Caco-2 (cell line): ENCODE data around the gene DRC7. TPM values are rescaled to one million over a fixed set of nuclear protein-coding genes. Genes with fewer than 3 reads are reported as not detected.

Experiments
- BruUV-seq: library from RNA; stranded (reverse); fragments of 400-500 nt; replicated peaks from 2 replicates; lab custom pipeline; 2021; lab: Mats Ljungman, UMichigan
- CTCF ChIA-PET: fragments of 300-600 bp; sonication (Branson Sonifier 250); formaldehyde crosslinking; loops from one replicate; lab custom pipeline; 2022; ENCODE audit warnings: antibody characterized with exemption; lab: Charles Lee
- POLR2A ChIA-PET: fragments of 300-600 bp; sonication (Branson Sonifier 250); formaldehyde crosslinking; loops from one replicate; lab custom pipeline; 2022; ENCODE audit warnings: antibody characterized with exemption; lab: Charles Lee
- DNase-seq, 2 experiments: peaks; one replicate each; pipeline versions ENCODE4 v3.0.0 to v3.0.0-alpha.2; 2020 to 2022
- H3K27me3 ChIP-seq: replicated peaks from 2 replicates; pipeline ENCODE4 v1.6.0; 2011; ENCODE audit warnings: low read length; ENCODE audit not compliant: control insufficient read depth, insufficient read depth
- H3K36me3 ChIP-seq: 2 replicates; pipeline ENCODE4 v1.5.1; 2011; ENCODE audit warnings: low read length; ENCODE audit not compliant: control insufficient read depth, insufficient read depth
- H3K4me1 ChIP-seq: fragments of 250-450 bp; sonication (Bioruptor Pico); 2 replicates; pipeline ENCODE4 v1.5.1; 2020; ENCODE audit warnings: mild to moderate bottlenecking
- H3K4me3 ChIP-seq: 2 replicates; pipeline ENCODE4 v1.5.1; 2011; ENCODE audit warnings: low read depth, mild to moderate bottlenecking, control low read depth, low read length
- H3K9me3 ChIP-seq: fragments of 250-450 bp; sonication (Bioruptor Pico); 2 replicates; pipeline ENCODE4 v1.5.1; 2020; ENCODE audit warnings: mild to moderate bottlenecking, moderate library complexity
- H3K27ac Mint-ChIP-seq: one replicate; pipeline ENCODE4 v1.8.0; 2022; ENCODE audit warnings: mixed read lengths; ENCODE audit not compliant: unreplicated experiment
- H3K27me3 Mint-ChIP-seq: one replicate; pipeline ENCODE4 v1.8.0; 2022; ENCODE audit warnings: mixed read lengths; ENCODE audit not compliant: insufficient read depth, unreplicated experiment
- H3K36me3 Mint-ChIP-seq: one replicate; pipeline ENCODE4 v1.8.0; 2022; ENCODE audit warnings: mild to moderate bottlenecking, mixed read lengths; ENCODE audit not compliant: insufficient read depth, unreplicated experiment
- H3K4me1 Mint-ChIP-seq: one replicate; pipeline ENCODE4 v1.8.0; 2022; ENCODE audit warnings: low read depth, mixed read lengths; ENCODE audit not compliant: unreplicated experiment
- H3K4me3 Mint-ChIP-seq: one replicate; pipeline ENCODE4 v1.8.0; 2022; ENCODE audit warnings: mild to moderate bottlenecking, moderate library complexity, mixed read lengths; ENCODE audit not compliant: unreplicated experiment
- H3K9me3 Mint-ChIP-seq: one replicate; pipeline ENCODE4 v1.8.0; 2022; ENCODE audit warnings: mixed read lengths; ENCODE audit not compliant: unreplicated experiment
- CTCF ChIP-seq, 2 experiments: fragments of 200-600 bp in 1 of 2; IDR thresholded peaks; 1 replicate in 1 of 2; 2 replicates in 1 of 2; pipeline versions ENCODE4 v1.5.1 to v1.8.0; 2011 to 2022; ENCODE audit warnings: antibody characterized with exemption in 1 of 2, control low read depth in 1 of 2, inconsistent platforms in 1 of 2, low read depth in 1 of 2, low read length in 1 of 2, mild to moderate bottlenecking in 1 of 2, moderate library complexity in 1 of 2; ENCODE audit not compliant: insufficient read depth in 1 of 2, severe bottlenecking in 1 of 2, unreplicated experiment in 1 of 2
- intact Hi-C: fragments of 100-400 bp; cut with micrococcal nuclease; formaldehyde crosslinking; loops from one replicate; pipeline ENCODE4 v1.10.0; 2022; ENCODE audit not compliant: unreplicated experiment
- total RNA-seq: library from RNA; stranded (reverse); gene quantifications from 2 replicates; pipeline ENCODE4 v1.2.3, GENCODE V29; 2022

The DRC7 gene
- total RNA-seq, 1 experiment from 2014 or later: 1.1 TPM

- no TSS peak for BruUV-seq
- Mint-ChIP-seq H3K4me3 (no peak overlapping the region), H3K4me1 (peaks cover 12% of the 10 kb centered on the region), H3K27me3 (no peaks in the 10 kb centered on the region), H3K27ac (no peak overlapping the region), H3K36me3 (no peaks in the 10 kb centered on the region), H3K9me3 (no peaks in the 10 kb centered on the region)
- no peaks in the 10 kb centered on the region for H3K36me3 ChIP-seq
- TF ChIP-seq CTCF (IDR thresholded peaks at IDR 0.05; ENCODE audit: insufficient read depth in 1 of 2, low read depth in 1 of 2, low read length in 1 of 2, severe bottlenecking in 1 of 2, unreplicated experiment in 1 of 2): no peak
- intact Hi-C loops: no loop called here
- no peak for DNase-seq
- ChIA-PET CTCF (no interaction called here), POLR2A (no interaction called here)
- no peaks in the 10 kb centered on the region; the same call in 1 of the 2 replicates for H3K9me3 ChIP-seq
- no peak overlapping the region for H3K4me3 ChIP-seq
- H3K27me3 ChIP-seq: no peaks in the 10 kb centered on the region
- H3K4me1 ChIP-seq: no peaks in the 10 kb centered on the region; the same call in 1 of the 2 replicates
These were observed 8.0 kb upstream of the DRC7 start for GRCh38 chr16:57686577-57686976.

GRCh38 chr16:57687363-57687929, 7.2 kb upstream of the DRC7 start:
- CTCF ChIA-PET: no interaction called here

GRCh38 chr16:57688487-57688986, 6.1 kb upstream of the DRC7 start:
- POLR2A ChIA-PET: no interaction called here
- Histone ChIP-seq H3K4me3 (no peak overlapping the region), H3K4me1 (no peaks in the 10 kb centered on the region; the same call in 1 of the 2 replicates), H3K36me3 (no peaks in the 10 kb centered on the region), H3K27me3 (no peaks in the 10 kb centered on the region), H3K9me3 (no peaks in the 10 kb centered on the region; the same call in 1 of the 2 replicates)
- Mint-ChIP-seq H3K4me3 (no peak overlapping the region), H3K27ac (no peak overlapping the region), H3K36me3 (no peaks in the 10 kb centered on the region), H3K27me3 (no peaks in the 10 kb centered on the region), H3K4me1 (peaks cover 19% of the 10 kb centered on the region), H3K9me3 (no peaks in the 10 kb centered on the region)
- peak in 1 of 2 experiments; percentile 19 for DNase-seq
- TF ChIP-seq CTCF (IDR thresholded peaks at IDR 0.05; ENCODE audit: insufficient read depth in 1 of 2, low read depth in 1 of 2, low read length in 1 of 2, severe bottlenecking in 1 of 2, unreplicated experiment in 1 of 2): no peak
- no TSS peak for BruUV-seq
- CTCF ChIA-PET: no interaction called here
- intact Hi-C loops: no loop called here

More at GRCh38 chr16:57687363-57687929, 7.2 kb upstream of the DRC7 start:
- Histone ChIP-seq H3K36me3 (no peaks in the 10 kb centered on the region), H3K4me1 (no peaks in the 10 kb centered on the region; the same call in 1 of the 2 replicates), H3K9me3 (no peaks in the 10 kb centered on the region; the same call in 1 of the 2 replicates), H3K4me3 (no peak overlapping the region), H3K27me3 (no peaks in the 10 kb centered on the region)
- DNase-seq: no peak
- intact Hi-C loops: no loop called here
- Mint-ChIP-seq H3K4me3 (no peak overlapping the region), H3K27me3 (no peaks in the 10 kb centered on the region), H3K27ac (no peak overlapping the region), H3K9me3 (no peaks in the 10 kb centered on the region), H3K4me1 (peaks cover 12% of the 10 kb centered on the region), H3K36me3 (no peaks in the 10 kb centered on the region)
- TF ChIP-seq CTCF (IDR thresholded peaks at IDR 0.05; ENCODE audit: insufficient read depth in 1 of 2, low read depth in 1 of 2, low read length in 1 of 2, severe bottlenecking in 1 of 2, unreplicated experiment in 1 of 2): no peak
- BruUV-seq: no TSS peak
- POLR2A ChIA-PET: no interaction called here
